HFFc6 (cell line): ENCODE results near the gene MRPS6. TPM values are rescaled to one million over a fixed set of nuclear protein-coding genes. Genes with fewer than 3 reads are reported as not detected.

Experiments
- DNase-seq: peaks from one replicate; pipeline ENCODE4 v3.0.0-alpha.2; 2018
- H3K27ac Mint-ChIP-seq: 2 replicates; pipeline ENCODE4 v1.8.0; 2020; ENCODE audit warnings: mild to moderate bottlenecking, mixed read lengths
- H3K27me3 Mint-ChIP-seq: 2 replicates; pipeline ENCODE4 v1.8.0; 2021; ENCODE audit warnings: mild to moderate bottlenecking, moderate library complexity, mixed read lengths; ENCODE audit not compliant: insufficient read depth
- H3K36me3 Mint-ChIP-seq: 2 replicates; pipeline ENCODE4 v1.8.0; 2021; ENCODE audit warnings: low read depth, mixed read lengths
- H3K4me1 Mint-ChIP-seq: 2 replicates; pipeline ENCODE4 v1.8.0; 2020; ENCODE audit warnings: low read depth, mixed read lengths
- H3K4me3 Mint-ChIP-seq: 2 replicates; pipeline ENCODE4 v1.8.0; 2020; ENCODE audit warnings: mild to moderate bottlenecking, moderate library complexity, mixed read lengths
- H3K9me3 Mint-ChIP-seq: 2 replicates; pipeline ENCODE4 v1.8.0; 2020; ENCODE audit warnings: mild to moderate bottlenecking, mixed read lengths
- total RNA-seq, 6 experiments: library from RNA; stranded (reverse); fragmentation: NEBNext Ultra II Directional; extraction: Animal tissue kit (Norgen Biotek cat#: 25700); gene quantifications; 2 replicates in 1 of 6; 3 replicates in 5 of 6; pipeline ENCODE4 v1.2.3, GENCODE V29; 2021
- TF ChIP-seq, protein P1 (sequence below): fragments of 200-600 bp; sonication (generic); IDR thresholded peaks from 2 replicates; pipeline ENCODE4 v1.5.0; 2021; ENCODE audit warnings: antibody characterized with exemption, mild to moderate bottlenecking

Gene MRPS6
- total RNA-seq, 6 experiments from 2014 or later: 57.1 to 89.6 (median 62.8) TPM

DNA sequence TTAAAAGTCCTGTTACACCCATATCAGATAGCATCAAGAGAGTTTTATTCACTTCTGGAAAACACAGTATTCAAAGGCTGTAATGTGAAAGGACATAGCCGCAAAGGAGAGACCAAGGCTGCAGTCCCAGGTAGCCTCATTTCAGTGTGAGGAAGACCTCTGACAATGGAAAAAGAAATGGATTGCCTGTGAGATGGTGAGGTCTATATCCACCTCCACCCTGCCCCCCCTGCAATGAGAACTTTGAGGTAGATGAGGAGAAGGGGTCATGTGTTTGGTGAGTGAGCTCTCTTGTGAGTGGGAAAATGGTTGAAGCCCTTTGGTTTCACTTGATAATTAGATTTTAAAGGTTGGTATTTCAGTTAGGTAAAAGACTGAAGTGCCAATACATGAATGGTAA is 3.5 kb downstream of the MRPS6 start:
- H3K27me3 Mint-ChIP-seq: peaks cover 2% of the 10 kb centered on the region; the same call in 1 of the 2 replicates
- H3K9me3 Mint-ChIP-seq: no peaks in the 10 kb centered on the region
- peaks cover 82% of the 10 kb centered on the region for H3K4me1 Mint-ChIP-seq
- peak overlapping the region; percentile 26; the same call in 1 of the 2 replicates for H3K27ac Mint-ChIP-seq
- no peak for DNase-seq
- peaks cover 62% of the 10 kb centered on the region for H3K36me3 Mint-ChIP-seq
- TF ChIP-seq, protein P1, sequence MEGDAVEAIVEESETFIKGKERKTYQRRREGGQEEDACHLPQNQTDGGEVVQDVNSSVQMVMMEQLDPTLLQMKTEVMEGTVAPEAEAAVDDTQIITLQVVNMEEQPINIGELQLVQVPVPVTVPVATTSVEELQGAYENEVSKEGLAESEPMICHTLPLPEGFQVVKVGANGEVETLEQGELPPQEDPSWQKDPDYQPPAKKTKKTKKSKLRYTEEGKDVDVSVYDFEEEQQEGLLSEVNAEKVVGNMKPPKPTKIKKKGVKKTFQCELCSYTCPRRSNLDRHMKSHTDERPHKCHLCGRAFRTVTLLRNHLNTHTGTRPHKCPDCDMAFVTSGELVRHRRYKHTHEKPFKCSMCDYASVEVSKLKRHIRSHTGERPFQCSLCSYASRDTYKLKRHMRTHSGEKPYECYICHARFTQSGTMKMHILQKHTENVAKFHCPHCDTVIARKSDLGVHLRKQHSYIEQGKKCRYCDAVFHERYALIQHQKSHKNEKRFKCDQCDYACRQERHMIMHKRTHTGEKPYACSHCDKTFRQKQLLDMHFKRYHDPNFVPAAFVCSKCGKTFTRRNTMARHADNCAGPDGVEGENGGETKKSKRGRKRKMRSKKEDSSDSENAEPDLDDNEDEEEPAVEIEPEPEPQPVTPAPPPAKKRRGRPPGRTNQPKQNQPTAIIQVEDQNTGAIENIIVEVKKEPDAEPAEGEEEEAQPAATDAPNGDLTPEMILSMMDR: no peak
- H3K4me3 Mint-ChIP-seq: no peak overlapping the region; the same call in 1 of the 2 replicates

DNA sequence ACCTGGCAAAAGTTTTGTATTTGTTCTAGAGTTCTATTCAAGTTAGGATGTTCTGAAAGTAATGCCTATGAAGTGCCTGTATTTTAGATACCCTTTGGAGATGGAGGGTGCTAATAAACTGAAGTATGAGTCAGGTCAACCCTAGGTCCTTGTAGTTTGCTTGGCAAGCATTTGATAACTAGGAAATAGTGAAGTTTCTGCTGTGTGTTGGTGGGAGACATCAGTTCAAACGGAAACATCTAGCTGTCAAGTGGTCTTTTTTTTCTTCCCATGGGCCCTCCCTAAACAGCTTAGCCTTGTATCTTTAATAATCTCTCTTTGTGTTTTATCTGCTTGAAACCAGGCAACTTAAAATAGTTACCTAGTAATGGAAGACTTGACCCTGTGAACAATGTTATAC is 4.5 kb downstream of the MRPS6 start:
- no peak for DNase-seq
- Mint-ChIP-seq H3K27me3 (no peaks in the 10 kb centered on the region; the same call in 1 of the 2 replicates), H3K9me3 (no peaks in the 10 kb centered on the region), H3K27ac (no peak overlapping the region), H3K4me3 (no peak overlapping the region), H3K4me1 (peaks cover 82% of the 10 kb centered on the region), H3K36me3 (peaks cover 72% of the 10 kb centered on the region)
- TF ChIP-seq, protein P1: no peak

DNA sequence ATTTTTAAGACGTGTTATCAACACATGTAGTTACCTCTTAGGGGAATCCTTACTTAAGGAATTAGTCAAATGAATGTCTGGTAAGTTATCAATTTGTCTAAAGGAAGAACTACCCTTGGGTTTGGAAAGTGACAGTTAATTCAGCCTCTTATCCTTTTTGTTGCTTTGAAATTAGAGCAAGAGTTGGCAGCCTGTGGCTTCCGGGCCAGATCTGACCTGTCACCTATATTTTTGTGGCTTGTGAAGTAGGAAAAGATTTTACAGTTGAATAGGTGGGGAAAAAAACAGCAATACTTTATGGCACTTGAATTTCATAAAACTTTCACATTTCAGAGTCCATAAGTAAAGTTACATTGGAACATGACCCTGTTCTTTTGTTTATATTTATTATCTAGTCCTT is 5.5 kb downstream of the MRPS6 start:
- DNase-seq: no peak
- peaks cover 79% of the 10 kb centered on the region for H3K36me3 Mint-ChIP-seq
- no peaks in the 10 kb centered on the region; the same call in 1 of the 2 replicates for H3K27me3 Mint-ChIP-seq
- no peak overlapping the region for H3K4me3 Mint-ChIP-seq
- TF ChIP-seq, protein P1: no peak
- peaks cover 91% of the 10 kb centered on the region for H3K4me1 Mint-ChIP-seq
- H3K9me3 Mint-ChIP-seq: no peaks in the 10 kb centered on the region
- peak overlapping the region; percentile 16; the same call in 1 of the 2 replicates for H3K27ac Mint-ChIP-seq

DNA sequence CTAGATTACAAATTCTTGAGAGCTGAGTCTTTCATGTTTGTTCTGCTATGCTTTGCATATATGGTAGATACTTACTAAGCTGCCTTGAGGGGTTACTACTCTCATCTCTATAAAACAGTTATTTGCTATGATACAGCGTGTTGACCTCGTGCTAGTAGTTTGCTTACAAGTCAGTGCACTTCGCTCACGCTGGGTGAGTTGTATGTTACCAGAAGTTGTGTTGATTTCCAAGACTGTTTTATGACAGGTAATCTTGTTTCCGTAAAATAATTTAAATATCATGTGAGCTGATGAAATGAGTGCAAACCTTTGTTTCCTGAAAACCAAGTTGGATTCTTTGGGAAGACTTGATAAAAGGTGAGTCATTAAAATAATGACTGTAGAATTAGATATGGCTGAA is 7.3 kb downstream of the MRPS6 start:
- Mint-ChIP-seq H3K4me1 (peaks cover 82% of the 10 kb centered on the region), H3K27me3 (no peaks in the 10 kb centered on the region; the same call in 1 of the 2 replicates), H3K4me3 (peak overlapping the region; percentile 27; the same call in 1 of the 2 replicates), H3K36me3 (peaks cover 69% of the 10 kb centered on the region), H3K9me3 (no peaks in the 10 kb centered on the region), H3K27ac (peak overlapping the region; percentile 51)
- DNase-seq: no peak
- TF ChIP-seq, protein P1: no peak

DNA sequence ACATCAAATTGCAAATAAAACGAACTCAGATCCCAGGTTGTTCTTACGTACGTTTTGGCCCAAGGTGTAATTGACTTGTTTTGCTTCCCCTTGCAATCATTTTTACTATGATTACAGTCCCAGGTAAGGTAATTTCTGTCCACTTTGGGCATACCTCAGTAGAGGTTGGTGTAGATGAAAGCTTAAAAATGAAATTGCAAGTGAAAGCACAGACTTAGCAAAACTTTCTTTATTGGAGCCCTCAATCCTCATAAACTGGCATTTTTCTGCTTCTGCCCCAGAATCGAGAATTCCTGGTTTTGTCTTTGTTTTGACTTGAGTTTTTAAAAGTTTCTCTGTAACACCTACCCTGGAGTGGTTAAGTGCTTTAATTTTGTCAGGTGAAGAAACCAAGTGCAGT is 9.4 kb downstream of the MRPS6 start:
- peaks cover 62% of the 10 kb centered on the region for H3K4me1 Mint-ChIP-seq
- no peak overlapping the region for H3K4me3 Mint-ChIP-seq
- TF ChIP-seq, protein P1: no peak
- peaks cover 57% of the 10 kb centered on the region for H3K36me3 Mint-ChIP-seq
- H3K27ac Mint-ChIP-seq: no peak overlapping the region
- H3K27me3 Mint-ChIP-seq: no peaks in the 10 kb centered on the region; the same call in 1 of the 2 replicates
- no peak for DNase-seq
- H3K9me3 Mint-ChIP-seq: no peaks in the 10 kb centered on the region
